Fibroblast of skin of right biceps (primary cell): ENCODE data around the gene SPATA31C2.
"Not testable (repeated sequence)": the region's sequence is repeated elsewhere in the genome, so short reads cannot be mapped to it uniquely, and the experiment has no call there.

Experiments
- DNase-seq: peaks from one replicate; pipeline ENCODE4 v3.0.0-alpha.2; 2013

Gene SPATA31C2

DNA sequence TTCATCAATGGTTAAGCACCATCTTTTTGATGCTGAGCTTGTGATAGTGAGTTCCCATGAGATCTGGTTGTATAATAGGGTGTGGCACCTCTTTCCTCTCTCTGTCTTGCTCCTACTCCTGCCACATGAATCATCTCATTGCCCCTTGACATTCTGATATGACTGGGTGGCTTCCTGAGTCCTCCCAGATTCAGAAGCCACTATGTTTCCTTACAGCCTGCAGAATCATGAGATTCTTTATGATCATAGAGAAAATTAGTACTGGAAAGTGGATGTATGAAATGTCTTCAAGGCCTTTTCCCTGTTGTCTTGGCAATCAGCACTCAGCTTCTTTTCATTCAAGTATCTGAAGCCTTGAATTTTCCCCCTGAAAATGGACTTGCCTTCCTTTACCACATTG, 14.9 kb downstream of the SPATA31C2 start:
- not testable (repeated sequence) for DNase-seq

DNA sequence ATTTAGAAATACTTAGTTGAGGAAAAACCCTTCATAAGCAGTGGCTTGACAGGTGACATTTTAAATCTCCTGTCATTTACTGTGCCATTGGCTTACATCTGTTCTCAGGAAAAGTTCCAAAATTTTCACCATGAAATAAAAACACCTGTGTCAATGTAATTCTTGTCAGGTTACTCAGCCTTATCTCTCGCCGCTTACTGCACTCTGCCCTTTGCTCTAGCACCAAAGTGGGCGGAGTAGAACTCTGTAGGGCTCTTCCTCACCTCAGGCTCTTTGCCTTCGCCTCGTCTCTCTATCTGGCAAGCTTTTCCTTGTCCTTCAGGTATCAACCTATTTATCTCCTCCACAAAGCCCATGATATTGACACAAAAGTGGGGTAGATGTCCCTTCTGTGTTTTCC, 20.2 kb downstream of the SPATA31C2 start:
- not testable (repeated sequence) for DNase-seq

DNA sequence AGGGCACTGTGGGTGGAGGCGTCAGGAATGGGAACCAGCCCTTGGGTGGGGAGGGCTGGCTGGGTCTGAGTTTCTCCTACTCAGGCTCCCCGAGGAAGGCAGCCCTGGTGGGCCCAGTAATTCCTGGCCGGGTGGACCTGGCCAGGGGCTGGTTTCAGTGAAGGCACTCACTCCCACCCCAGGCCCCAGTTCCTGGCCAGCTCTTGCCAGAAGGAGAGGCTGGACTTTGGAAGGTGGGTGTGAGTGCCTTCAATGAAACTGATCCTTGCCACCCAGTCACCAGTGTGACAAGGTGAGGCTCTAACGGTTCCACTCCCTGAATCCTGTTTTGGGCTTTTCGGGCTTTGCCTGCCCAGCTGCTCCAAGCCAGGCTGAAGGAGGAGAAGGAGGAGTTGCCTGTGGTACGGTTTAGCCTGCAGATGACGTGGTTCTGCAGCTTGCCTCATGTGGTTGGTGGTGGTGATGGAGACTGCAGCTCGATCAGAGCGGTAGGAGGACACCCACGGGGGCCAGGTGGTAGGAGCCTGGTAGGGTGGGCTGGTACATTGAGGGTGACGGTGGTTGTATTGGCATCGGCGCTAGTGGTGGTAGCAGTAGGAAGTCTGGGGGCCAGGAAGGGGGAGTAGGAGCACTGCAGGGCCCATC, 23.2 kb downstream of the SPATA31C2 start:
- not testable (repeated sequence) for DNase-seq

GRCh38 chr9:88114283-88114967, 23.9 kb downstream of the SPATA31C2 start:
- DNase-seq, result not testable (repeated sequence)

- DNase-seq, result not testable (repeated sequence)
Observed at GRCh38 chr9:88113156-88114130, 24.8 kb downstream of the SPATA31C2 start.

GRCh38 chr9:88110026-88110425, 28.2 kb downstream of the SPATA31C2 start:
- no peak for DNase-seq

DNA sequence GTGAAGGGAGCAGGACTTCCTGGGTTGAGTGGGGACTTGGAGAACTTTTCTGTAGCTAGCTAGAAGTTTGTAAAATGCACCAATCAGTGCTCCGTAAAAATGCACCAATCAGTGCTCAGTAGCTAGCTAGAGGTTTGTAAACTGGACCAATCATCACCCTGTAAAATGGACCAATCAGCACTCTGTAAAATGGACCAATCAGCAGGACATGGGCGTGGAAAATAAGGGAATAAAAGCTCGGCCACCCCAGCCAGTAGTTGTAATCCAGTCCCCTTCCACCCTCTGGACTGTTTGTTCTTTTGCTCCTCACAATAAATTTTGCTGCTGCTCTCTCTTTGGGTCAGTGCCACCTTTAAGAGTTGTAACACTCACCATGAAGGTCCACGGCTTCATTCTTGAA, 29.5 kb downstream of the SPATA31C2 start:
- DNase-seq, result no peak

DNA sequence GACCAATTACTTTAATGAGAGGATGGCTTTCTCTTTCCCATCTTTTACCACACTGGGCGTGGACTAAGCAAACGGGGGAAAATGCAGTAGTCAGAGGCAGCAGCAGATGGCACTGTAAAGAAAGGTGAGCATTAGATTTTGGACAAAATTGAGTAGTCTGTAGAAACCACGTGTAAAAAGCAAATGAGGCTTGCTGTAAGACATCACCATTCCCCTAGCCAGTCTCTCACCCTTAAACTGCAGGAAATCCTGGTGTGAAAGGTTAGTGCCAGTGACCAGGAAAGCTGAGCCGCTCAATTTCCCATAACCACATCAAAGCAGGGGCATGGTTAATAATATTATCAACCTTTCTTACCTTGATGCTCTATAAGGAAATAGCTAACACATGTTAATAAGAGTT, 31.8 kb downstream of the SPATA31C2 start:
- DNase-seq, result peak; percentile 17

DNA sequence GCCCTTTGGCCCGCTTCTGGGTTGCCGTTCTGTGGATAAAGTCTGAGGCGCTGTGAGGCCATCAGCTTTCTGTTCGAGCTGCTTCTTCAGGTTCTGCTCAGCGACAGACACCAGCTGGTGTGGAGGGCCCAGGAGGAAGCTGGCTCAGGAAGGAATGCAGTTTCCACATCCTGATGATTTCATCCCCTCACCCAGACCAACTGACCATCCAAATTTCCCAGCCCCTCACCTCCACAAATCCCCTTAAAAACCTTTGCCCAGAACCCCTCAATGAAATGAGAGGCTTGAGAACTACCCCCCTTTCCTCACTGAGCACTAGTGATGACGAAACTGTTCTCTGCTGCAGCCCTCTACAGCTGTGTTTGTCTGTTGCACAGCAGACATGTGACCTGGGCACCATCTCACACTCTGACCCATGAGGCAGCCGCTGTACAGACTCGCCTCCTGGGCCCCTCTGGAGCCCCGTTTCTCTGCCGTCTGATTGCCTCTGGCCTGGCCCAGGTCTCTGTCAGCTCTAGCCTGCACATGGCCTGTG, 45.4 kb downstream of the SPATA31C2 start:
- DNase-seq, result no peak

- peak; percentile 22 for DNase-seq
Observed at GRCh38 chr9:88090151-88090581, 48.1 kb downstream of the SPATA31C2 start.

GRCh38 chr9:88087906-88088305, 50.4 kb downstream of the SPATA31C2 start:
- no peak for DNase-seq

DNA sequence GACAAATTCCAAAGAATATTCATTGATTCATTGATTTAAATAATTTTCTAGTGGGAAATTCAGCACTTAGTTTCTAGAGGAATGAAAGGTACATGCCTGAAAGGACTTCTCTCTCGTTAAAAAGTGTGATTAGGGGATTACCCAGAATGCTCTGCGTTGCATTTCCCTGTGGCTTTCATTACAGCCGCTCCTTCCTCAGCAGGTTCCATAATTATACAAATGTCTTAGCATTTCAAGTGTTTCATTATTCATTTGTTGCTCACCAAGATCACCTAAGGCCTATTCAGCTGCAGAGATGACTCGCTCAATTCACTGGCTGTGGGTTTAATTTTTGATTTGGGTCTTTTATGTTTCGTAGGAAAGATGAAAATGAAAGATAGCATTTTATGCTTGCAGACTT, 52.8 kb downstream of the SPATA31C2 start:
- no peak for DNase-seq

- DNase-seq, result no peak
Observed at GRCh38 chr9:88084357-88085183, 53.7 kb downstream of the SPATA31C2 start.
